Sigmoid colon (tissue), 7 donors: Measurements from ENCODE around the gene ARHGAP1. TPM values are rescaled to one million over a fixed set of nuclear protein-coding genes. Genes with fewer than 3 reads are reported as not detected.
A peak's percentile ranks its signal among the peaks of the same experiment; 100 is the strongest.

ENCODE experiments used
- DNase-seq: peaks from one replicate; pipeline ENCODE4 v3.0.0-alpha.2; 2019
- H3K27ac ChIP-seq, 4 donors: fragments of 200-600 bp; sonication (generic); one replicate each; pipeline ENCODE4 v1.5.1; 2016 to 2019; ENCODE audit warnings: mild to moderate bottlenecking in 1 of 4
- H3K27me3 ChIP-seq, 3 donors: fragments of 200-600 bp; sonication (generic); one replicate each; pipeline ENCODE4 v1.5.1; 2019; ENCODE audit warnings: mild to moderate bottlenecking in 1 of 3
- H3K36me3 ChIP-seq, 4 donors: fragments of 200-600 bp; sonication (generic); one replicate each; pipeline ENCODE4 v1.5.1; 2016 to 2019
- H3K4me1 ChIP-seq, 4 donors: fragments of 200-600 bp; sonication (generic); one replicate each; pipeline ENCODE4 v1.5.1; 2017 to 2019
- H3K4me3 ChIP-seq, 4 donors: fragments of 200-600 bp; sonication (generic); one replicate each; pipeline ENCODE4 v1.5.1; 2017 to 2019; ENCODE audit warnings: mild to moderate bottlenecking in 2 of 4, moderate library complexity in 1 of 4
- H3K9me3 ChIP-seq, 4 donors: fragments of 200-600 bp in 3 of 4; sonication (generic) in 3 of 4; one replicate each; pipeline versions ENCODE4 v1.5.1 to v1.6.1; 2013 to 2019
- EP300 ChIP-seq, 4 donors: sonication (generic); formaldehyde crosslinking; IDR thresholded peaks; one replicate each; pipeline ENCODE4 v1.6.1; 2017; ENCODE audit warnings: antibody characterized with exemption in 4 of 4
- POLR2A ChIP-seq, 2 donors: fragments of 450-650 bp; IDR thresholded peaks; one replicate each; pipeline ENCODE4 v1.6.1; 2016; ENCODE audit warnings: antibody characterized with exemption in 2 of 2, mild to moderate bottlenecking in 2 of 2, moderate library complexity in 2 of 2
- POLR2AphosphoS5 ChIP-seq, 4 donors: sonication (generic); formaldehyde crosslinking; IDR thresholded peaks; one replicate each; pipeline ENCODE4 v1.6.1; 2017; ENCODE audit warnings: antibody characterized with exemption in 4 of 4
- WGBS, 2 donors: extraction: QIAGEN DNeasy Blood & Tissue Kit; methylation state at CpG; one replicate each; pipeline ENCODE4 v1.1.7; 2013; 5-methylcytosine and 5-hydroxymethylcytosine counted together
- intact Hi-C: fragments of 100-400 bp; cut with DNase I; formaldehyde crosslinking; loops from one replicate; pipeline ENCODE4 v1.15.1; 2023
- polyA plus RNA-seq, 3 donors: library from polyadenylated mRNA; stranded (reverse); fragments of 200-250 nt; gene quantifications; one replicate each; pipeline ENCODE4 v1.2.3, GENCODE V29; 2013
- total RNA-seq, 4 donors: library from RNA; depleted of rRNA; stranded (reverse); fragments of >200 nt; gene quantifications; one replicate each; pipeline ENCODE4 v1.1.0, GENCODE V29; 2016
- TF ChIP-seq, protein P1 (sequence below), 4 experiments: fragments of 450-650 bp in 3 of 4; fragments of 200-600 bp in 1 of 4; IDR thresholded peaks; one replicate each; pipeline ENCODE4 v1.5.1; 2016 to 2019; ENCODE audit warnings: antibody characterized with exemption in 4 of 4, mild to moderate bottlenecking in 3 of 4, moderate library complexity in 2 of 4
- donor health status: healthy with polysubstance abuse.
- donor health status: Bipolar disorder and iron deficiency.
- donor health status: healthy.

Gene ARHGAP1
- total and polyA plus RNA-seq, 7 donors, result 25.0 to 78.2 (median 41.2) TPM

DNA sequence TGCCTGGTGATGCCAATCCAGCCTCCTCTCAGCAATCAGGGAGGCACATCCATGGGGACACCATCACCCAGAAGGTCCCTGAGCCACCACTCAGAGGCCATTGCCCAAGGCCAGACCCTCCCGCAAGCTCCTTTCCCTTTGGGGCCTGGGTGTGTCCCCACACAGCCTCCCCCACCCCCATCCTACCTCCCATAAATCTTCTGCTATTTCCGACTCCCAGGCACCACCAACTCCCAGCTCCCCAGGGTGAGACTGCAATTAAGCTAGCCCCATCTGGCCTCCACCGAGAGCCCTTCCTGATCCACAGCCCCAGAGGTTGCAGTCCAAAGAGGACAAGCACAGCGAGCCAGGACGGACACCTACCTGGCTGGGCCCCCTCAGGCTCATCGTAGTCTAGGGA lies 6.3 kb downstream of the ARHGAP1 start:
- Histone ChIP-seq H3K27me3 (no peaks in the 10 kb centered on the region), H3K36me3 (peaks cover 19 to 61% (median 36%) of the 10 kb centered on the region in 4 donors), H3K4me3 (no peak overlapping the region), H3K27ac (peak overlapping the region; percentile 55 to 91 (median 75)), H3K4me1 (peaks cover 0 to 57% (median 44%) of the 10 kb centered on the region in 4 donors), H3K9me3 (no peaks in the 10 kb centered on the region)
- DNase-seq, result no peak
- TF ChIP-seq, protein P1, sequence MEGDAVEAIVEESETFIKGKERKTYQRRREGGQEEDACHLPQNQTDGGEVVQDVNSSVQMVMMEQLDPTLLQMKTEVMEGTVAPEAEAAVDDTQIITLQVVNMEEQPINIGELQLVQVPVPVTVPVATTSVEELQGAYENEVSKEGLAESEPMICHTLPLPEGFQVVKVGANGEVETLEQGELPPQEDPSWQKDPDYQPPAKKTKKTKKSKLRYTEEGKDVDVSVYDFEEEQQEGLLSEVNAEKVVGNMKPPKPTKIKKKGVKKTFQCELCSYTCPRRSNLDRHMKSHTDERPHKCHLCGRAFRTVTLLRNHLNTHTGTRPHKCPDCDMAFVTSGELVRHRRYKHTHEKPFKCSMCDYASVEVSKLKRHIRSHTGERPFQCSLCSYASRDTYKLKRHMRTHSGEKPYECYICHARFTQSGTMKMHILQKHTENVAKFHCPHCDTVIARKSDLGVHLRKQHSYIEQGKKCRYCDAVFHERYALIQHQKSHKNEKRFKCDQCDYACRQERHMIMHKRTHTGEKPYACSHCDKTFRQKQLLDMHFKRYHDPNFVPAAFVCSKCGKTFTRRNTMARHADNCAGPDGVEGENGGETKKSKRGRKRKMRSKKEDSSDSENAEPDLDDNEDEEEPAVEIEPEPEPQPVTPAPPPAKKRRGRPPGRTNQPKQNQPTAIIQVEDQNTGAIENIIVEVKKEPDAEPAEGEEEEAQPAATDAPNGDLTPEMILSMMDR (IDR thresholded peaks at IDR 0.05), result no peak
- no peak for TF ChIP-seq POLR2A (IDR thresholded peaks at IDR 0.05)
- TF ChIP-seq POLR2AphosphoS5 (IDR thresholded peaks at IDR 0.05), result no peak
- 89 to 91% methylated on average over 6 of the region's 6 CpGs for WGBS, 2 donors
- intact Hi-C loops, result no loop called here

DNA sequence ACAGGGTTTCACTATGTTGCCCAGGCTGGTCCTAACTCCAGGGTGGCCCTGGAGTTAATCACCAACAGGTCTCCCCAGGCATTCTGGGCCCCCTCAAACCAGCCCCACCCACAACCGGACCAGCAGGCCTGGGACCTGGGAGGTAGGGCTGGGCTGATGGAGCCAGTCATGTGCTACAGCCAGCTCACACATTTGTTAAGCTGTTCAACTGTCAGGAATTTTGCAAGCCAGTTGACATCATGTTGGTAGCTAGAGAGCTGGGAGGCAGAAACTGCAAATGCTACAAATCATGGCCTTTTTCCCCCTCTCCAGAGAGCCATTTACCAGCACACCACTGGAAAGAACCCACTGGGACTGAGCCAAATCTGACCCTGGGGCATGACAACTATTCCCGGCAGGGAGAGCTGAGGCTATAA lies 6.8 kb downstream of the ARHGAP1 start:
- no peaks in the 10 kb centered on the region for H3K27me3 ChIP-seq
- 76% methylated on average over 2 of the region's 2 CpGs for WGBS, 2 donors

DNA sequence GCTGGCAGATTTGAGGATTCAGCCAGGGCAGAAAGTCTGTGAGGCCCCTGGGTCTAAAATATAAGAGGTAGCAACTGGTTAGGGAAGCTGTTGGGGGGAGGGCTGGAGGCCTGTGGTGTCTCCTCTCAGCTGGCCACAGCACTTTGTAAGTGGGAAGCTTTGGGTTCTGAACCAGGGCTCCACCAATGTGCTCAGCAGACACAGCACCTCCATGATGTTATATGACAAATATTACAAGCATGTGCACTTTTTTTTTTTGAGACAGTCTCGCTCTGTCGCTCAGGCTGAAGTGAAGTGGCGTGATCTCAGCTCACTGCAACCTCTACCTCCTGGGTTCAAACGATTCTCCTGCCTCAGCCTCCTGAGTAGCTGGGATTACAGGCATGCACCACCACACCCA lies 8.0 kb downstream of the ARHGAP1 start:
- TF ChIP-seq, protein P1 (IDR thresholded peaks at IDR 0.05), result no peak
- no peak for TF ChIP-seq POLR2AphosphoS5 (IDR thresholded peaks at IDR 0.05)
- no peak for TF ChIP-seq POLR2A (IDR thresholded peaks at IDR 0.05)
- no peak for TF ChIP-seq EP300 (IDR thresholded peaks at IDR 0.05)
- Histone ChIP-seq H3K27ac (no peak overlapping the region), H3K4me3 (no peak overlapping the region), H3K9me3 (no peaks in the 10 kb centered on the region), H3K4me1 (peaks cover 0 to 49% (median 36%) of the 10 kb centered on the region in 4 donors), H3K27me3 (no peaks in the 10 kb centered on the region), H3K36me3 (peaks cover 20 to 78% (median 45%) of the 10 kb centered on the region in 4 donors)
- DNase-seq, result no peak
- WGBS, 2 donors, result 90 to 96% methylated on average over 4 of the region's 4 CpGs
- intact Hi-C loops, result no loop called here

More for the DNA sequence above, 6.8 kb downstream of the ARHGAP1 start:
- DNase-seq, result no peak
- TF ChIP-seq, protein P1 (IDR thresholded peaks at IDR 0.05), result no peak
- peak in 1 of 4 donors; percentile 27 for TF ChIP-seq POLR2AphosphoS5 (IDR thresholded peaks at IDR 0.05)
- intact Hi-C loops, result no loop called here
- H3K36me3 ChIP-seq, result peaks cover 20 to 66% (median 39%) of the 10 kb centered on the region in 4 donors
- peak overlapping the region; percentile 17 to 91 (median 58) for H3K27ac ChIP-seq
- H3K4me1 ChIP-seq, result peaks cover 0 to 52% (median 40%) of the 10 kb centered on the region in 4 donors
- H3K9me3 ChIP-seq, result no peaks in the 10 kb centered on the region
- no peak overlapping the region for H3K4me3 ChIP-seq

DNA sequence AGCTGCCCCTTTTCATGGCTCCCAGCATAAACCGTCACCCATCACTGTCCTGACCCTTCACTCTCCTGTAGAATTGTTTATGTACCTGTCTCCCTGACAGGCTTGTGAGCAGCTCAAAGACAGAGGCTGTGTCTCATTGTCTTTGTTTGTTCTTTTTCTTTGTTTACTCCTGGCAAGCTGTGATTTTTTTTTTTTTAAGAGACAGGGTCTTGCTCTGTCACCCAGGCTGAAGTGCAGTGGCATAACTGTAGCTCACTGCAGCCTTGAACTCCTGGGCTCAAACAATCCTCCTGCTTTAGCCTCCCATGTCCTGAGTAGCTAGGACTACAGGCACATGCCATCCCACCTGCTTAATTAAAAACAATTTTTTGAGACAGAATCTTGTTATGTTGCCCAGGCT lies 9.7 kb downstream of the ARHGAP1 start:
- 96% methylated on average over 1 of the region's 1 CpG for WGBS, 2 donors
- Histone ChIP-seq H3K27me3 (no peaks in the 10 kb centered on the region), H3K36me3 (peaks cover 20 to 92% (median 54%) of the 10 kb centered on the region in 4 donors), H3K4me3 (no peak overlapping the region), H3K4me1 (peaks cover 0 to 40% (median 22%) of the 10 kb centered on the region in 4 donors), H3K9me3 (no peaks in the 10 kb centered on the region), H3K27ac (no peak overlapping the region)
- no peak for DNase-seq
- intact Hi-C loops, result no loop called here
- TF ChIP-seq POLR2A (IDR thresholded peaks at IDR 0.05), result no peak
- TF ChIP-seq POLR2AphosphoS5 (IDR thresholded peaks at IDR 0.05), result no peak
- TF ChIP-seq, protein P1 (IDR thresholded peaks at IDR 0.05), result no peak
- TF ChIP-seq EP300 (IDR thresholded peaks at IDR 0.05), result no peak
